Testis (tissue), 2 donors: ENCODE measurements around the gene CYP17A1.
"Not testable (repeated sequence)": the region's sequence is repeated elsewhere in the genome, so short reads cannot be mapped to it uniquely, and the experiment has no call there.

Source experiments
- POLR2A ChIP-seq: fragments of 450-650 bp; IDR thresholded peaks from one replicate; pipeline ENCODE4 v1.6.1; 2017; ENCODE audit warnings: antibody characterized with exemption, mild to moderate bottlenecking, moderate library complexity
- TF ChIP-seq, protein P1 (sequence below), 3 experiments: fragments of 450-650 bp in 2 of 3; fragments of 200-600 bp in 1 of 3; sonication (generic) in 1 of 3; IDR thresholded peaks; one replicate each; pipeline ENCODE4 v1.5.1; 2016 to 2019; ENCODE audit warnings: antibody characterized with exemption in 3 of 3, mild to moderate bottlenecking in 2 of 3, moderate library complexity in 1 of 3

DNA sequence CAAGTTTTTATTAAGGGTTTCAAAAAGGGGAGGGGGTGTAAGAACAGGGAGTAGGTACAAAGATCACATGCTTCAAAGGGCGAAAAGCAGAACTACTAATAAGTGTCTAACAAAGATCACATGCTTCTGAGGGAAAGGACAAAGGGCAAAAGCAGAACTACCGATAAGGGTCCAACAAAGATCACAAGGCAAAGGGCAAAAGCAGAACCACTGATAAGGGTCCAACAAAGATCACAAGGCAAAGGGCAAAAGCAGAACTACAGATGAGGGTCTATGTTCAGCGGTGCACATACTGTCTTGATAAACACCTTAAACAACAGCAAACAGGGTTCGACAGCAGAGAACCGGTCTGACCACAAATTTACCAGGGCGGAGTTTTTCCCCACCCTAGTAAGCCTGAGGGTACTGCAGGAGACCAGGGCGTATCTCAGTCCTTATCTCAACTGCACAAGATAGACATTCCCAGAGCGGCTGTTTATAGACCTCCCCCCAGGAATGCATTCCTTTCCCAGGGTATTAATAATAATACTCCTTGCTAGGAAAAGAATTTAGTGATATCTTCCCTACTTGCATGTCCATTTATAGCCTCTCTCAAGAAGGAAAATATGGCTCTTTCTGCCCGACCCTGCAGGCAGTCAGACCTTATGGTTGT lies 1.2 kb upstream of the CYP17A1 start:
- TF ChIP-seq POLR2A: not testable (repeated sequence)
- TF ChIP-seq, protein P1, sequence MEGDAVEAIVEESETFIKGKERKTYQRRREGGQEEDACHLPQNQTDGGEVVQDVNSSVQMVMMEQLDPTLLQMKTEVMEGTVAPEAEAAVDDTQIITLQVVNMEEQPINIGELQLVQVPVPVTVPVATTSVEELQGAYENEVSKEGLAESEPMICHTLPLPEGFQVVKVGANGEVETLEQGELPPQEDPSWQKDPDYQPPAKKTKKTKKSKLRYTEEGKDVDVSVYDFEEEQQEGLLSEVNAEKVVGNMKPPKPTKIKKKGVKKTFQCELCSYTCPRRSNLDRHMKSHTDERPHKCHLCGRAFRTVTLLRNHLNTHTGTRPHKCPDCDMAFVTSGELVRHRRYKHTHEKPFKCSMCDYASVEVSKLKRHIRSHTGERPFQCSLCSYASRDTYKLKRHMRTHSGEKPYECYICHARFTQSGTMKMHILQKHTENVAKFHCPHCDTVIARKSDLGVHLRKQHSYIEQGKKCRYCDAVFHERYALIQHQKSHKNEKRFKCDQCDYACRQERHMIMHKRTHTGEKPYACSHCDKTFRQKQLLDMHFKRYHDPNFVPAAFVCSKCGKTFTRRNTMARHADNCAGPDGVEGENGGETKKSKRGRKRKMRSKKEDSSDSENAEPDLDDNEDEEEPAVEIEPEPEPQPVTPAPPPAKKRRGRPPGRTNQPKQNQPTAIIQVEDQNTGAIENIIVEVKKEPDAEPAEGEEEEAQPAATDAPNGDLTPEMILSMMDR (IDR thresholded peaks at IDR 0.05): not testable (repeated sequence)
